Panc1 (cell line): Measurements from ENCODE around the gene DIAPH3. TPM values are rescaled to one million over a fixed set of nuclear protein-coding genes. Genes with fewer than 3 reads are reported as not detected.

Experiments used
- ATAC-seq: fragments of 200-7000 bp; cut with Tn5 transposase; 2 replicates; pipeline ENCODE4 v1.9.1; 2020; ENCODE audit warnings: mild to moderate bottlenecking, moderate library complexity
- BruUV-seq: library from RNA; stranded (reverse); fragments of 400-500 nt; replicated peaks from 2 replicates; lab custom pipeline; 2021; lab: Mats Ljungman, UMichigan
- CTCF ChIA-PET: fragments of 300-600 bp; sonication (Branson Sonifier 250); formaldehyde crosslinking; loops from one replicate; lab custom pipeline; 2022; ENCODE audit warnings: antibody characterized with exemption; lab: Charles Lee
- POLR2A ChIA-PET: fragments of 300-600 bp; sonication (Branson Sonifier 250); formaldehyde crosslinking; loops from one replicate; lab custom pipeline; 2022; ENCODE audit warnings: antibody characterized with exemption; lab: Charles Lee
- DNase-seq: peaks from one replicate; pipeline ENCODE4 v3.0.0-alpha.2; 2010; ENCODE audit warnings: low read depth, low spot score
- H3K27ac ChIP-seq: 2 replicates; pipeline ENCODE4 v1.5.1; 2011; ENCODE audit warnings: mild to moderate bottlenecking, low read length, inconsistent platforms
- H3K27me3 ChIP-seq: fragments of 200-500 bp; sonication (Bioruptor generic); 2 replicates; pipeline ENCODE4 v1.6.0; 2014; ENCODE audit warnings: low read length, inconsistent platforms; ENCODE audit not compliant: control insufficient read depth, insufficient read depth
- H3K36me3 ChIP-seq: fragments of 200-500 bp; sonication (Bioruptor generic); 2 replicates; pipeline ENCODE4 v1.5.1; 2014; ENCODE audit warnings: inconsistent platforms, mild to moderate bottlenecking, low read length, moderate library complexity; ENCODE audit not compliant: control insufficient read depth, insufficient read depth
- H3K4me1 ChIP-seq: 2 replicates; pipeline ENCODE4 v1.5.1; 2011; ENCODE audit warnings: inconsistent platforms, mild to moderate bottlenecking, low read length, moderate library complexity; ENCODE audit not compliant: control insufficient read depth, insufficient read depth
- H3K4me3 ChIP-seq, 2 experiments: 2 replicates each; pipeline ENCODE4 v1.5.1; 2011 to 2012; ENCODE audit warnings: low read depth in 2 of 2, low read length in 2 of 2, mild to moderate bottlenecking in 2 of 2, inconsistent platforms in 1 of 2, moderate library complexity in 1 of 2
- H3K9me3 ChIP-seq: fragments of 200-500 bp; sonication (Bioruptor generic); 2 replicates; pipeline ENCODE4 v1.5.1; 2014; ENCODE audit warnings: low read depth, mild to moderate bottlenecking, inconsistent platforms, low read length, moderate library complexity; ENCODE audit not compliant: control insufficient read depth, insufficient read depth
- CTCF ChIP-seq: fragments of 450-650 bp; IDR thresholded peaks from 2 replicates; pipeline ENCODE4 v1.5.1; 2017; ENCODE audit warnings: mild to moderate bottlenecking
- POLR2AphosphoS5 ChIP-seq: IDR thresholded peaks from 2 replicates; pipeline ENCODE4 v1.6.1; 2012; ENCODE audit warnings: mild to moderate bottlenecking, low read depth, low read length, moderate library complexity
- REST ChIP-seq, 2 experiments: IDR thresholded peaks; 2 replicates each; pipeline ENCODE4 v1.6.1; 2011 to 2012; ENCODE audit warnings: low read depth in 2 of 2, control low read depth in 1 of 2, low read length in 1 of 2, mild to moderate bottlenecking in 1 of 2, moderate library complexity in 1 of 2; ENCODE audit not compliant: insufficient read depth in 1 of 2
- SIN3A ChIP-seq: IDR thresholded peaks from 2 replicates; pipeline ENCODE4 v1.6.1; 2012; ENCODE audit warnings: low read depth, mild to moderate bottlenecking, low read length, moderate library complexity, borderline replicate concordance; ENCODE audit not compliant: insufficient read depth
- TCF7L2 ChIP-seq: IDR thresholded peaks from 2 replicates; pipeline ENCODE4 v1.6.1; 2011; ENCODE audit warnings: mild to moderate bottlenecking, low read depth, low read length, inconsistent platforms
- in situ Hi-C: cut with HindIII; loops from 2 replicates; pipeline ENCODE4 v1.10.0; 2016; ENCODE audit warnings: low sequenced_read_pairs, low pct_unique_long_range_greater_than_20kb
- intact Hi-C: fragments of 100-400 bp; cut with micrococcal nuclease; formaldehyde crosslinking; loops from one replicate; pipeline ENCODE4 v1.10.0; 2022; ENCODE audit not compliant: unreplicated experiment
- total RNA-seq: library from RNA; stranded (reverse); gene quantifications from one replicate; pipeline ENCODE4 v1.2.1, GENCODE V29; 2021; ENCODE audit not compliant: unreplicated experiment

Gene DIAPH3
- total RNA-seq, 1 experiment from 2014 or later: 15.4 TPM

GRCh38 chr13:60143775-60144174 is 20.0 kb downstream of the DIAPH3 start:
- Histone ChIP-seq H3K9me3 (no peaks in the 10 kb centered on the region), H3K4me3 (no peak overlapping the region), H3K36me3 (no peaks in the 10 kb centered on the region), H3K4me1 (peaks cover 7% of the 10 kb centered on the region; the same call in 1 of the 2 replicates), H3K27me3 (no peaks in the 10 kb centered on the region), H3K27ac (no peak overlapping the region)
- TF ChIP-seq REST (IDR thresholded peaks at IDR 0.05; ENCODE audit: insufficient read depth in 1 of 2, low read depth in 2 of 2, low read length in 1 of 2) (no peak), TCF7L2 (no peak), SIN3A (no peak), CTCF (no peak), POLR2AphosphoS5 (no peak)
- intact Hi-C loops (no loop called here), in situ Hi-C loops (no loop called here)
- BruUV-seq: no TSS peak
- DNase-seq: no peak
- ChIA-PET CTCF (no interaction called here), POLR2A (no interaction called here)
- no peak for ATAC-seq

- in situ Hi-C loops: no loop called here
- ChIA-PET POLR2A (no interaction called here), CTCF (no interaction called here)
- Histone ChIP-seq H3K4me1 (peaks cover 3% of the 10 kb centered on the region; the same call in 1 of the 2 replicates), H3K9me3 (no peaks in the 10 kb centered on the region), H3K36me3 (no peaks in the 10 kb centered on the region), H3K27me3 (no peaks in the 10 kb centered on the region), H3K27ac (no peak overlapping the region), H3K4me3 (no peak overlapping the region)
- no TSS peak for BruUV-seq
- intact Hi-C loops: no loop called here
- ATAC-seq (no peak), DNase-seq (no peak)
- TF ChIP-seq CTCF: no peak
- TF ChIP-seq SIN3A: no peak
- no peak for TF ChIP-seq TCF7L2
- TF ChIP-seq POLR2AphosphoS5: no peak
- no peak for TF ChIP-seq REST (IDR thresholded peaks at IDR 0.05; ENCODE audit: insufficient read depth in 1 of 2, low read depth in 2 of 2, low read length in 1 of 2)
Observed at GRCh38 chr13:60139272-60139671, 24.5 kb downstream of the DIAPH3 start.
